AG04449 (cell line): Measurements from ENCODE around the gene MINDY3.

Experiments
- CTCF ChIA-PET: fragments of 350-600 bp; formaldehyde crosslinking; extraction: SDS; loops from one replicate; lab custom pipeline; 2021; ENCODE audit warnings: antibody characterized with exemption; lab: Yijun Ruan, JAX
- POLR2A ChIA-PET: fragments of 400-600, 350-600 bp; formaldehyde crosslinking; extraction: SDS; loops from one replicate; lab custom pipeline; 2020; ENCODE audit warnings: antibody characterized with exemption, inconsistent platforms; lab: Yijun Ruan, JAX
- DNase-seq: peaks from one replicate; pipeline ENCODE4 v3.0.0-alpha.2; 2010; ENCODE audit warnings: low read depth, low spot score
- H3K4me3 ChIP-seq: 2 replicates; pipeline ENCODE4 v1.5.1; 2011; ENCODE audit warnings: low read depth, mild to moderate bottlenecking, control low read depth, low read length
- TF ChIP-seq, protein P1 (sequence below): IDR thresholded peaks from one replicate; pipeline ENCODE4 v1.5.1; 2011; ENCODE audit warnings: mild to moderate bottlenecking, moderate library complexity, low read length, control low read depth, inconsistent platforms; ENCODE audit not compliant: insufficient read depth; ENCODE audit errors: missing control alignments

Gene MINDY3

DNA sequence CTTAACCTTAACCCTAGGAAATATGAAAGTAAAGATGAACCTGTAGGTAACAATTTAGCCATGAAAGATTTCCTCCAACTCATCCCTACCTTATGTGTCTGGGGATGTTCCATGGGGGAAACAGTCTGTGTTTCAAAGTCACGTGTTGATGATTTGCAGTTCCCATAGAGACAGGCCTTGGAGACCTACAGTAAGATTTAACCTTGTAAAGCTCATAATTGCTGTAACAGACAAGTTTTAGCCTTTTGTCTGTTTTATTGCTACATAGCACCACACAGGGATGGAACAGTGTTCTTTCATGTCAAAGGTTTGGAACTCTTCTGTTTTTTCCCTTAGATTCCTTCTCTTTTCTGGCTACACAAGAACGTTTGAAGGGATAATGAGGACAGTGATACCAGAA lies 105.4 kb downstream of the MINDY3 start:
- no peak overlapping the region for H3K4me3 ChIP-seq
- CTCF ChIA-PET = interaction anchor here (1.4 to 2.1 kb wide), 3 partner anchors 30 to 321 kb away, joined by 3 to 4 read pairs (median 4); partner anchors contain the start of gene ITGA8
- DNase-seq = no peak
- TF ChIP-seq, protein P1, sequence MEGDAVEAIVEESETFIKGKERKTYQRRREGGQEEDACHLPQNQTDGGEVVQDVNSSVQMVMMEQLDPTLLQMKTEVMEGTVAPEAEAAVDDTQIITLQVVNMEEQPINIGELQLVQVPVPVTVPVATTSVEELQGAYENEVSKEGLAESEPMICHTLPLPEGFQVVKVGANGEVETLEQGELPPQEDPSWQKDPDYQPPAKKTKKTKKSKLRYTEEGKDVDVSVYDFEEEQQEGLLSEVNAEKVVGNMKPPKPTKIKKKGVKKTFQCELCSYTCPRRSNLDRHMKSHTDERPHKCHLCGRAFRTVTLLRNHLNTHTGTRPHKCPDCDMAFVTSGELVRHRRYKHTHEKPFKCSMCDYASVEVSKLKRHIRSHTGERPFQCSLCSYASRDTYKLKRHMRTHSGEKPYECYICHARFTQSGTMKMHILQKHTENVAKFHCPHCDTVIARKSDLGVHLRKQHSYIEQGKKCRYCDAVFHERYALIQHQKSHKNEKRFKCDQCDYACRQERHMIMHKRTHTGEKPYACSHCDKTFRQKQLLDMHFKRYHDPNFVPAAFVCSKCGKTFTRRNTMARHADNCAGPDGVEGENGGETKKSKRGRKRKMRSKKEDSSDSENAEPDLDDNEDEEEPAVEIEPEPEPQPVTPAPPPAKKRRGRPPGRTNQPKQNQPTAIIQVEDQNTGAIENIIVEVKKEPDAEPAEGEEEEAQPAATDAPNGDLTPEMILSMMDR = no peak
- POLR2A ChIA-PET = no interaction called here

DNA sequence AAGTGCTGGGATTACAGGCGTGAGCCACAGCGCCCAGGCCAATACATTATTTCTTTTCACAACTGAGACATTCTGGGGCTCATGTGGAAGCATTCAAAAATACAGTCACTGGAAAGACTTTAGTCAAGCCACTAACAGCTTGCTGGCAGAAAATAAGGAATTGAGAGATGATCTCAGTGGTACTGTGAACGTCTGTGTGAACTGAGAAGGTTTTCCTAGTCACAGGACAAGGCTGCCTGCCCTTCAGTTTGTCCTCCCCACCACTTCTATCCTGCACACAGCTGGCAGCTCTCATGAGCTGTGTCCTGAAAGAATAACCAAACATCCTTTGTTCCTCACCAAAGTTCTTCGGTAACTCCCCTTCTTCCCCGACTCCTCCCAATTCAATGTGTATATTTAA lies 109.3 kb downstream of the MINDY3 start:
- no peak for DNase-seq
- no peak overlapping the region for H3K4me3 ChIP-seq
- ChIA-PET CTCF (interaction anchor here (1.2 to 1.7 kb wide), 3 partner anchors 9 to 35 kb away, joined by 3 to 4 read pairs (median 4); no protein-coding TSS in a partner anchor), POLR2A (no interaction called here)
- TF ChIP-seq, protein P1 = no peak

DNA sequence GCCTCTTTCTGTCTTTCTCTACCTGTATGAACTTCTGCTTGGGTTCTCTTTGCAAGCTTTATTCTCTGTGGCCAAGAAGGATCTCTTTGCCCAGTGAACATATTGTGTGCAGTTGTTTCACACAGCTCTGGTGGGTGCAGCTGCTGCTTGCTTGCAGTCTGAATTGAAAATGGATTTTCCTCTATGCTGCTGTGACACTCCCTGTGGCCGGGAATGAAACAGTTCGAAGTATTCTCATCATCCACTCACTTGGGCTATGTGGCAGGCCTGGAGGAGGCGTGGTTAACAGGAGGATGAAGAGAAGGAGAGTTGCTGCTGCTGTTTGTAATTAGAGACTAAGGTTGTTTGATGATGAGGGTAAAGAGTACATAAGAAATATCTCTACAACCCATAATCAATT lies 112.2 kb downstream of the MINDY3 start:
- DNase-seq = no peak
- H3K4me3 ChIP-seq = no peak overlapping the region
- ChIA-PET POLR2A (no interaction called here), CTCF (interaction anchor here (0.8 to 4.1 kb wide), 3 partner anchors 29 to 320 kb away, joined by 3 to 17 read pairs (median 4); no protein-coding TSS in a partner anchor)
- TF ChIP-seq, protein P1 = no peak

DNA sequence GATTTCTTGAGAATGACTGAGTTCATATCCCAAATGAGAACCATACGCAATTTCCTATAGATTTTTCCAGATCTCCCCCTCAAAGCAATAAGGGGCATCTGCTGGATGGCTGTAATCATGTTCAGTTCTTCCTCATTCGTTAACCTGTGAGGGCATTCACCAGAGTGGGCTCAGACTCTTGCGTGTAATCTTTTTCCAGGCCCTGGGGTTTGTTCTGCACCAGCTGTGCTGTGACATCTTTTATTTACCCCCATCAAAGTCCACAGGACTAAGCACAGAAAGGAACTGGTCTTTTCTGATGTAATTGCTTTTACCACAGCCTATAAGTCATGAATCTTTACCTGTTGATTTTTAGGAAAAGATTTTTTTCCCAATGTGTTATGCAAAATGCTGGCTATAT lies 112.7 kb downstream of the MINDY3 start:
- no peak for DNase-seq
- CTCF ChIA-PET = interaction anchor here (0.7 to 4.1 kb wide), 5 partner anchors 18 to 319 kb away, joined by 3 to 17 read pairs (median 4); no protein-coding TSS in a partner anchor
- H3K4me3 ChIP-seq = no peak overlapping the region
- TF ChIP-seq, protein P1 = no peak
- POLR2A ChIA-PET = no interaction called here

DNA sequence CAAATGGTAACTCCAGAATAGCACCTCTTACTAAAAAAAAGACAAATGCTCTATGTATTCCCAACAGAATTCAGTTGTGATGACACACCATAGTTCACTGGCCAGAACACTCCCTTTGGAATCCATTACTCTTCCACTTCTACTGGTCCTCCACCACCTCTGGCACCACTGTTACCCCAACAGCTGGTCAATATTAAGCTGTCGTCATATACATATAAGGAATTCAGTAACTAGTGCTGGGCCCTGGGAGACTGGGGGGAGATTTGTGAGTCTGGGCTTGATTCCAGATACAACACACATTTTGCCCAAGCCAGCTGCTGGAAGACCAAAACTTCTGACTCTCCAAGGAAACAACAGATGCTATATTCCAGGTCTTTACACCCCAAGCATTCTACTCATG lies 114.6 kb downstream of the MINDY3 start:
- POLR2A ChIA-PET = interaction anchor here (0.7 kb wide), 1 partner anchor 873 kb away, joined by 3 read pairs; no protein-coding TSS in a partner anchor
- TF ChIP-seq, protein P1 = no peak
- CTCF ChIA-PET = interaction anchor here (0.6 to 4.1 kb wide), 12 partner anchors 15 to 326 kb away, joined by 3 to 17 read pairs (median 6); partner anchors contain the start of gene ITGA8
- no peak overlapping the region for H3K4me3 ChIP-seq
- no peak for DNase-seq

DNA sequence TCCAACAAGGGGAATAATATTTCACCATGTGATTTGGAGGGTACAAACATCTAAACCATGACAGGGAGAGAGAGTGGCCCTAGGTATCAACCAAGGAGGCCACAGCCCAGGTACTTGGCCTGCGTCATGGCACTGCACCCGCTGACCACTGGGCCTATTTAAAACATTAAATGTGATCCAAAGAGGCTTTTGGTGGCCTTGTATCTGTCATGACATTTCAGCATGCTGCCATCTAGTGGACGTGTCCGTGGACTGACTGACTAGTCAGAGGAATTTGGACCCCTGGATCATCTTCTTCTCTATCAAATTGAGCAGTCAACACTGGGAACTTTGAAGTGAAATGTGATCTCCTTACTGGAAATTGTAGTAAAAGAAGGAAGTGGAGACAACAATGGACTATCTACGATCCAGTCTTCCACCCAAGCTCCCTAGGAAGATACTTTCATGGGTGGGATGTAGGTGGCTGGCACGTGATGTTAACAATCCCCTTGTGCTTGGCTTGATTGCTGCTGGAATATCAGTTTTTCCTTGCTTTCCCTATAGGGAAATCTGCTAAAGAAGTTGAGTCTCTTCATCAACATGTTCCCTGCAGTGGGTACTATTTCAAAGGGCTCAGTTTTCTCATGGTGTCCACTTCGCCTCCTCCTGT lies 116.0 kb downstream of the MINDY3 start:
- DNase-seq = no peak
- TF ChIP-seq, protein P1 = peak; percentile 57
- ChIA-PET CTCF (interaction anchor here (0.8 to 4.1 kb wide), 13 partner anchors 14 to 316 kb away, joined by 3 to 17 read pairs (median 5); partner anchors contain the start of gene ITGA8), POLR2A (no interaction called here)
- H3K4me3 ChIP-seq = no peak overlapping the region
